WTC11 (cell line): Measurements from ENCODE around the gene RNF150. TPM values are rescaled to one million over a fixed set of nuclear protein-coding genes. Genes with fewer than 3 reads are reported as not detected.

Source experiments
- ATAC-seq: fragments of 200-7000 bp; cut with Tn5 transposase; 2 replicates; pipeline ENCODE4 v1.10.0; 2021; ENCODE audit warnings: mild to moderate bottlenecking, moderate library complexity
- CTCF ChIA-PET: fragments of 300-600 bp; sonication (Branson Sonifier 250); formaldehyde crosslinking; loops from one replicate; lab custom pipeline; 2021; ENCODE audit warnings: antibody characterized with exemption; lab: Charles Lee
- POLR2A ChIA-PET: fragments of 350-600 bp; sonication (Branson Sonifier 250); formaldehyde crosslinking; loops from one replicate; lab custom pipeline; 2021; ENCODE audit warnings: antibody characterized with exemption; lab: Charles Lee
- DNase-seq: peaks from one replicate; pipeline ENCODE4 v3.0.0; 2021; ENCODE audit warnings: low spot score
- H3K27ac Mint-ChIP-seq: 2 replicates; pipeline ENCODE4 v1.8.0; 2021; ENCODE audit warnings: mixed read lengths
- H3K27me3 Mint-ChIP-seq: 2 replicates; pipeline ENCODE4 v1.8.0; 2021; ENCODE audit warnings: low read depth, mild to moderate bottlenecking, moderate library complexity, mixed read lengths
- H3K36me3 Mint-ChIP-seq: 2 replicates; pipeline ENCODE4 v1.8.0; 2021; ENCODE audit warnings: mixed read lengths
- H3K4me1 Mint-ChIP-seq: 2 replicates; pipeline ENCODE4 v1.8.0; 2022; ENCODE audit warnings: mixed read lengths
- H3K4me3 Mint-ChIP-seq: 2 replicates; pipeline ENCODE4 v1.8.0; 2021; ENCODE audit warnings: mild to moderate bottlenecking, moderate library complexity, mixed read lengths
- H3K9me3 Mint-ChIP-seq: 2 replicates; pipeline ENCODE4 v1.8.0; 2021; ENCODE audit warnings: mixed read lengths
- ATF1 ChIP-seq: sonication (generic); formaldehyde crosslinking; IDR thresholded peaks from 2 replicates; pipeline ENCODE4 v1.8.1; 2023; ENCODE audit warnings: mild to moderate bottlenecking, moderate library complexity, missing genetic modification reagents
- E2F5 ChIP-seq: sonication (generic); formaldehyde crosslinking; IDR thresholded peaks from 2 replicates; pipeline ENCODE4 v1.8.1; 2022; ENCODE audit warnings: mild to moderate bottlenecking, moderate library complexity, missing genetic modification reagents
- ESRRA ChIP-seq: sonication (generic); formaldehyde crosslinking; IDR thresholded peaks from 2 replicates; pipeline ENCODE4 v1.8.1; 2022; ENCODE audit warnings: mild to moderate bottlenecking, missing genetic modification reagents, borderline replicate concordance
- FOXK1 ChIP-seq: sonication (generic); formaldehyde crosslinking; IDR thresholded peaks from 2 replicates; pipeline ENCODE4 v1.8.0; 2022; ENCODE audit warnings: mild to moderate bottlenecking, moderate library complexity, missing genetic modification reagents
- FOXP1 ChIP-seq: sonication (generic); formaldehyde crosslinking; IDR thresholded peaks from 2 replicates; pipeline ENCODE4 v1.8.0; 2022; ENCODE audit warnings: missing genetic modification reagents, mild to moderate bottlenecking, moderate library complexity, borderline replicate concordance
- IRF2 ChIP-seq: sonication (generic); formaldehyde crosslinking; IDR thresholded peaks from 2 replicates; pipeline ENCODE4 v1.8.0; 2022; ENCODE audit warnings: low read depth, missing genetic modification reagents, borderline replicate concordance
- MAX ChIP-seq: sonication (generic); formaldehyde crosslinking; IDR thresholded peaks from 2 replicates; pipeline ENCODE4 v1.8.0; 2022; ENCODE audit warnings: mild to moderate bottlenecking, missing genetic modification reagents
- NFE2L1 ChIP-seq: sonication (generic); formaldehyde crosslinking; IDR thresholded peaks from 2 replicates; pipeline ENCODE4 v1.8.1; 2023; ENCODE audit warnings: missing genetic modification reagents
- NFYB ChIP-seq: sonication (generic); formaldehyde crosslinking; conservative IDR thresholded peaks from 2 replicates; pipeline ENCODE4 v1.8.0; 2022; ENCODE audit warnings: low read depth, missing genetic modification reagents
- SMAD4 ChIP-seq: sonication (generic); formaldehyde crosslinking; IDR thresholded peaks from 2 replicates; pipeline ENCODE4 v1.8.0; 2022; ENCODE audit warnings: mild to moderate bottlenecking, missing genetic modification reagents
- STAT6 ChIP-seq: sonication (generic); formaldehyde crosslinking; conservative IDR thresholded peaks from 2 replicates; pipeline ENCODE4 v1.8.1; 2023; ENCODE audit warnings: mild to moderate bottlenecking, low read depth, missing genetic modification reagents, moderate library complexity
- USF1 ChIP-seq: sonication (generic); formaldehyde crosslinking; IDR thresholded peaks from 2 replicates; pipeline ENCODE4 v1.8.0; 2022; ENCODE audit warnings: mild to moderate bottlenecking, missing genetic modification reagents
- ZBTB21 ChIP-seq: sonication (generic); formaldehyde crosslinking; IDR thresholded peaks from 2 replicates; pipeline ENCODE4 v1.8.1; 2023; ENCODE audit warnings: mild to moderate bottlenecking, missing genetic modification reagents, borderline replicate concordance
- ZNF121 ChIP-seq: sonication (generic); formaldehyde crosslinking; IDR thresholded peaks from 2 replicates; pipeline ENCODE4 v1.8.0; 2023; ENCODE audit warnings: missing genetic modification reagents
- ZNF263 ChIP-seq: sonication (generic); formaldehyde crosslinking; IDR thresholded peaks from 2 replicates; pipeline ENCODE4 v1.8.1; 2022; ENCODE audit warnings: low read depth, mild to moderate bottlenecking, moderate library complexity, missing genetic modification reagents
- ZNF396 ChIP-seq: fragments of 250-450 bp; sonication (Bioruptor Pico); IDR thresholded peaks from 2 replicates; pipeline ENCODE4 v1.8.0; 2021; ENCODE audit warnings: mild to moderate bottlenecking, moderate library complexity, borderline replicate concordance
- total RNA-seq: library from RNA; stranded (reverse); gene quantifications from 3 replicates; pipeline ENCODE4 v1.2.3, GENCODE V29; 2021
- TF ChIP-seq, protein P1 (sequence below): sonication (generic); formaldehyde crosslinking; IDR thresholded peaks from 2 replicates; pipeline ENCODE4 v1.8.1; 2023; ENCODE audit warnings: mild to moderate bottlenecking, missing genetic modification reagents, moderate library complexity
- TF ChIP-seq, protein P2 (sequence below): fragments of 200-600 bp; IDR thresholded peaks from 2 replicates; pipeline ENCODE4 v1.8.0; 2022; ENCODE audit warnings: antibody characterized with exemption
- TF ChIP-seq, protein P3 (sequence below): sonication (generic); formaldehyde crosslinking; IDR thresholded peaks from 2 replicates; pipeline ENCODE4 v1.8.1; 2023; ENCODE audit warnings: mild to moderate bottlenecking, missing genetic modification reagents, moderate library complexity

The RNF150 gene
- total RNA-seq, 1 experiment from 2014 or later, result 5.9 TPM

GRCh38 chr4:140887467-140887866, 245.8 kb downstream of the RNF150 start:
- ChIA-PET POLR2A (no interaction called here), CTCF (no interaction called here)
- ATAC-seq (no peak), DNase-seq (no peak)
- peaks cover 10% of the 10 kb centered on the region; the same call in 1 of the 2 replicates for H3K9me3 Mint-ChIP-seq
- H3K27ac Mint-ChIP-seq, result no peak overlapping the region
- TF ChIP-seq SMAD4 (CRISPR knock-in tag) (no peak), FOXP1 (CRISPR knock-in tag) (no peak), NFE2L1 (CRISPR knock-in tag) (no peak), ESRRA (no peak), FOXK1 (CRISPR knock-in tag) (no peak), ZBTB21 (CRISPR knock-in tag) (no peak), NFYB (CRISPR knock-in tag) (no peak), ZNF121 (no peak), ATF1 (CRISPR knock-in tag) (no peak), E2F5 (no peak), IRF2 (CRISPR knock-in tag) (no peak), STAT6 (no peak)
- TF ChIP-seq, protein P1, sequence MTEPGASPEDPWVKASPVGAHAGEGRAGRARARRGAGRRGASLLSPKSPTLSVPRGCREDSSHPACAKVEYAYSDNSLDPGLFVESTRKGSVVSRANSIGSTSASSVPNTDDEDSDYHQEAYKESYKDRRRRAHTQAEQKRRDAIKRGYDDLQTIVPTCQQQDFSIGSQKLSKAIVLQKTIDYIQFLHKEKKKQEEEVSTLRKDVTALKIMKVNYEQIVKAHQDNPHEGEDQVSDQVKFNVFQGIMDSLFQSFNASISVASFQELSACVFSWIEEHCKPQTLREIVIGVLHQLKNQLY (CRISPR knock-in tag), result no peak
- 0 out of 2 replicates have a peak, but pooled peaks cover 5% of the 10 kb centered on the region for H3K4me1 Mint-ChIP-seq
- 0 out of 2 replicates have a peak, but pooled peaks cover 5% of the 10 kb centered on the region for H3K36me3 Mint-ChIP-seq
- no peak overlapping the region for H3K4me3 Mint-ChIP-seq
- no peaks in the 10 kb centered on the region for H3K27me3 Mint-ChIP-seq

GRCh38 chr4:140884431-140885058, 248.7 kb downstream of the RNF150 start:
- peak; percentile 99 for ATAC-seq
- Mint-ChIP-seq H3K9me3 (peaks cover 17% of the 10 kb centered on the region; the same call in 1 of the 2 replicates), H3K4me3 (no peak overlapping the region), H3K36me3 (0 out of 2 replicates have a peak, but pooled peaks cover 5% of the 10 kb centered on the region), H3K27ac (no peak overlapping the region), H3K27me3 (no peaks in the 10 kb centered on the region), H3K4me1 (0 out of 2 replicates have a peak, but pooled peaks cover 5% of the 10 kb centered on the region)
- peak; percentile 59 for DNase-seq
- ChIA-PET CTCF (interaction anchor here (0.7 to 2.7 kb wide), 26 partner anchors 9 to 835 kb away, joined by 3 to 32 read pairs (median 3); partner anchors contain the start of genes RNF150 and SCOC), POLR2A (no interaction called here)
- TF ChIP-seq E2F5, result no peak
- TF ChIP-seq, protein P2, sequence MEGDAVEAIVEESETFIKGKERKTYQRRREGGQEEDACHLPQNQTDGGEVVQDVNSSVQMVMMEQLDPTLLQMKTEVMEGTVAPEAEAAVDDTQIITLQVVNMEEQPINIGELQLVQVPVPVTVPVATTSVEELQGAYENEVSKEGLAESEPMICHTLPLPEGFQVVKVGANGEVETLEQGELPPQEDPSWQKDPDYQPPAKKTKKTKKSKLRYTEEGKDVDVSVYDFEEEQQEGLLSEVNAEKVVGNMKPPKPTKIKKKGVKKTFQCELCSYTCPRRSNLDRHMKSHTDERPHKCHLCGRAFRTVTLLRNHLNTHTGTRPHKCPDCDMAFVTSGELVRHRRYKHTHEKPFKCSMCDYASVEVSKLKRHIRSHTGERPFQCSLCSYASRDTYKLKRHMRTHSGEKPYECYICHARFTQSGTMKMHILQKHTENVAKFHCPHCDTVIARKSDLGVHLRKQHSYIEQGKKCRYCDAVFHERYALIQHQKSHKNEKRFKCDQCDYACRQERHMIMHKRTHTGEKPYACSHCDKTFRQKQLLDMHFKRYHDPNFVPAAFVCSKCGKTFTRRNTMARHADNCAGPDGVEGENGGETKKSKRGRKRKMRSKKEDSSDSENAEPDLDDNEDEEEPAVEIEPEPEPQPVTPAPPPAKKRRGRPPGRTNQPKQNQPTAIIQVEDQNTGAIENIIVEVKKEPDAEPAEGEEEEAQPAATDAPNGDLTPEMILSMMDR, result peak; percentile 45; the same call in 1 of the 2 replicates
- TF ChIP-seq MAX, result peak; percentile 55; the same call in 1 of the 2 replicates
- TF ChIP-seq ZNF263, result no peak
- TF ChIP-seq, protein P3, sequence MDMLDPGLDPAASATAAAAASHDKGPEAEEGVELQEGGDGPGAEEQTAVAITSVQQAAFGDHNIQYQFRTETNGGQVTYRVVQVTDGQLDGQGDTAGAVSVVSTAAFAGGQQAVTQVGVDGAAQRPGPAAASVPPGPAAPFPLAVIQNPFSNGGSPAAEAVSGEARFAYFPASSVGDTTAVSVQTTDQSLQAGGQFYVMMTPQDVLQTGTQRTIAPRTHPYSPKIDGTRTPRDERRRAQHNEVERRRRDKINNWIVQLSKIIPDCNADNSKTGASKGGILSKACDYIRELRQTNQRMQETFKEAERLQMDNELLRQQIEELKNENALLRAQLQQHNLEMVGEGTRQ, result peak; percentile 61
- no peak for TF ChIP-seq ZNF396 (CRISPR knock-in tag)
- TF ChIP-seq USF1 (CRISPR knock-in tag), result 0 out of 2 replicates have a peak, but pooled peaks have one; percentile 39
